NCI-H510A treated with DMSO at 0.1 percent for 48 hours (cell line): ENCODE data around the gene CDH7.

Source experiments
- DNase-seq: peaks from one replicate; lab custom pipeline; 2025; lab: John Stamatoyannopoulos, UW

CDH7 gene

GRCh38 chr18:65768120-65768778, 17.4 kb downstream of the CDH7 start:
- DNase-seq = no peak

DNA sequence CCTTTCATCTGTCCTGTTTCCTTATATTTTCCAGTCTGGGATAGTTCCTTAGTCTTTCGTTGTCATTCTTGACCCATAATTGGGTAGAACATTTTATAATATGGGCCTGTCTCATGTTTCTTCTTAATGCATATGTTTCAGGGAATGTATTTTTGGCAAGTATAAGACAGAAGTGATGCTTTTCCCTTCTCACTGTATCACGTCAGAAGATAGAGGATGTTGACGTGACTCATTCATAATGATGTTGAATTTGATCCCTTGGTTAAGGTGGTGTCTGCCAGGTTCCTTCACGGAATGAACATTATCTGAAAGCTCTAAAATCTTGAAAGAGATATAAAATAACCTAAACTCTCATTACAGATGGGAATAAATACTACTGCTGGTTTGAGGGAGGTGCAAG, 18.8 kb downstream of the CDH7 start:
- no peak for DNase-seq

DNA sequence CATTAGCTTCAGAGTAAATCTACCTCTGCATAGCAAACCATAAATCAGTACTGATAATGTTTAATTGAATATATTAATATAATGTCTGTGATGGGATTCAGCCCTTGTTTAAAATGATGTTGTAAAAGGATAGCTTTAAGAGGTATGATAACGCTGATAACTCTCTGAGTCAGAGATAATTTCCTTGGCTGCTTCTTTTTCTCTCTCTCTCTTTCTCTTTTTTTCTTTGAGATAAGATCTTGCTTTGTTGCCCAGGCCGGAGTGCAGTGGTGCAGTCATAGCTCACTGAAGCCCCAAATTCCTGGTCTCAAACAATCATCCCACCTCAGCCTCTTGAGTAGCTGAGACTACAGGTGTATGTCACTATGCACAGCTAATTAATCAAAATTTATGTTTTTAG, 35.7 kb downstream of the CDH7 start:
- DNase-seq = no peak

GRCh38 chr18:65788373-65788772, 37.6 kb downstream of the CDH7 start:
- DNase-seq = peak; percentile 91

- DNase-seq = no peak
Observed at GRCh38 chr18:65790604-65791003, 39.8 kb downstream of the CDH7 start.

GRCh38 chr18:65791719-65792118, 40.9 kb downstream of the CDH7 start:
- DNase-seq = no peak

DNA sequence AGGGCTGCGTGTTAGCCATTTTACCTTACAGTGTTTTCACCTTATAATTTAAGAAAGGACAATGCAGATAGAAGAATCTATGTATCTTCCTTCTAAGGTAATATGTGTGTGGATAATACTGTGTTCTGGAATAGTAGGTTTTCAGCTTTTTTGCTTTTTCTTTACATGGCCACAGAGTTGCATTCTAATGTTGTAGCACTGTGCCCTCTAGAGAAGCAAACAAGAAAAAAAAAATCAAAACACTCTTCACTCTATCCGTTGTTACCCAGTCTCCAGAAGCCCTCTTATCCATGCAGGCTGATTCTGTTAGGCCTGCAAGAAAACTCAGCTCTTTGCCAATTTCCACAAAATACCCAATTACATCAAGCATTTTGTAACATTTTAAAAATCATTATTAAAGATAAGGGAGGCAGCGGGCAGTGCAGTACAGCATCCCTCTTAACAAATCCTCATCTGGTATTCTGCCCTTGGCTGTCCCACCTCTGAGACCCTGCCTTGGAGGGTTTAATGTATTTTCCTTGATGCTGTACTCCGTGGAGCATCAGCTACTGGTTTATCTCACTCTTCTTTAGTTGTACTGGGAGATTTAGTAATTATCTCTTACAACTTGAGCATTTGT, 41.8 kb downstream of the CDH7 start:
- no peak for DNase-seq

- no peak for DNase-seq
Observed at GRCh38 chr18:65808759-65809158, 57.9 kb downstream of the CDH7 start.

DNA sequence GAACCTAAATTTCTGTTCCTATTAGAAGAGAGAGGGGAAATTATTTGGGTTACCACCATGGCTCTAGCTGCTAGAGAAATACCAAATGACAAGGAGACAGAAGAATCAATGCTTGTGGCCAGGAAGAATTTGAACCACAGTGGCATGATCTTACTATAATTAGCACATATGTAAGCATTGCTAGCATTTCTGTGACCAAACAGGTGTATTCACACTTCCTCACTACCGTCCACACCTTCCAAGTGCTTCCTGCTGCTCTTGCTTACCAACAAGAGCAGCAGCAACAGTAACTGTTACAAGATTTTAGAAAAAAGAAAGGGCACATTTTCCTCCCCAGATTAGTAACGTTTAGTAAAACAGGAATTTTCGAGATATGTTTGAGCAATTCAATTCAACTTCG, 60.5 kb downstream of the CDH7 start:
- no peak for DNase-seq

- DNase-seq = no peak
Observed at GRCh38 chr18:65815506-65815905, 64.7 kb downstream of the CDH7 start.

GRCh38 chr18:65817178-65817577, 66.4 kb downstream of the CDH7 start:
- DNase-seq = no peak

GRCh38 chr18:65821911-65822310, 71.1 kb downstream of the CDH7 start:
- no peak for DNase-seq

DNA sequence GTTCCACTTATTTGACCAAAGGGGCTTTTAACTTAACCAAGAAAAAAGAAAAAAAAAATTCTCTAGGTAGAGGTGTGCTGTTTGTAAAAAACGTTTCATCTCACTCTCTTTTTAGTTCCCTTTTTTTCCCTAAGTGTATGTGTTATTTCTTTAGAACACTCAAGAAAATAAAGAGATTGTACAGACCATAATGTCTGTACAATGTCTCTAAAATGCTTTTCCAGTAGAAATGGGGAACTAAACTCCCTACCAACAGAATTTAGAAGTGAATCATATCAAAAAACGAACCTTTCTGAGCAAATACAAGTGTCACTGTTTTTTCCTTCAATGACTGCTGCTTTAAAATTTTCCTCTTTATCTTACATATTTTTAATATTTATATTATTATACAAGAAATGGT, 72.0 kb downstream of the CDH7 start:
- no peak for DNase-seq

GRCh38 chr18:65827444-65827843, 76.6 kb downstream of the CDH7 start:
- DNase-seq = no peak

DNA sequence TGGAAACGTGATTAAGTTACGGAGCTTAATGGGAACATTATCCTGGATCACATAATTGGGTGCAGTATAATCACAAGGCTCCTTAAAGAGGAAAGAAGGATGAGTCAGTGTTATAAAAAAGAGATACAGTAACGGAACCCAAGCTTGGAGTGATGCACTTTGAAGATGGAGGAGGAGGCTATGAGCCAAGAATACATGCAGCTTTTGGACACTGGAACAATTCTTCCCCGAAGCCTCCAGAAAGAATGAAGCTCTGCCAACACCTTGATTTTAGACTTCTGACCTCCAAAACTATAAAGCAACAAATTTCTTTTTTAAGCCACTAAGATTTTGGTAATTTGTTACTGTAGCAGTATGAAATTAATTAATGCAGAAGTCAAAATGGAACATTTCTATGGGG, 85.1 kb downstream of the CDH7 start:
- DNase-seq = no peak

DNA sequence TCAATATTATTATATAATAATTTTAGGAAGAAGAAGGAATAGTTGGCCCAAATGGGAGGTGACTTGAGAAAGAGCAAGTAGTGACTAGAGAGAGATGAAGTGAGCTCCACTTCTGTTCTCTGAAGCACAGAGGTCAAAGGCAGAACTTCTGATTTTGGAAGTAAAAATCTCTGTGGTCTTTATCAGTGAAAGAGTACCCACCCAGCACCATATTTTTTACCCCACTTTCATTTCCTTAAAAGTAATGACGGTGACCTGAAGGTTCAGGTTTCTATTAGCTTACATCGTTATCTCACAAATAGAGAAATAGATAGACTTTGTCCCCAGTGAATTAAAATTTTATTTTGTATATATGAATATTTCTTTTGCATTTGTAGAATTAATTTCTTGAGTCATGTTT, 95.3 kb downstream of the CDH7 start:
- DNase-seq = no peak

GRCh38 chr18:65852273-65852672, 101.5 kb downstream of the CDH7 start:
- DNase-seq = peak; percentile 77

- DNase-seq = no peak
Observed at GRCh38 chr18:65859075-65859474, 108.3 kb downstream of the CDH7 start.

DNA sequence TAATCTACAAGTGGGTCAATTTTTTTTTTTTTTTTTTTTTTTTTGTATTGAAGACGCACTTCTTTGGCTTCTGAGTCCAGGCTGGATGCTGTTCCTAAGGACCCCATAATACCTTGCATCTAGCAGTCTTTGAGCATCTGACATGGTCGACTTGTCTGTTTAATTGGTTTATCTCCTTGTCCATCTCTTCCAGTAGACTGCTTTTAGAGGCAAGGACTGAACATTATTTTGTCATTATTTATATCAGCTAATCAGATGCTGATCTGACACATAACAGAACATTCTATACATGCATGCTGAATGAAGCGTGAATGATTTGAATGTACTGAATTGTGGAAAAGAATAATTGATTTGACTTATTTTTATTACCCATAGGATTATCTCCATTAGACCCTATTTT, 118.7 kb downstream of the CDH7 start:
- no peak for DNase-seq

DNA sequence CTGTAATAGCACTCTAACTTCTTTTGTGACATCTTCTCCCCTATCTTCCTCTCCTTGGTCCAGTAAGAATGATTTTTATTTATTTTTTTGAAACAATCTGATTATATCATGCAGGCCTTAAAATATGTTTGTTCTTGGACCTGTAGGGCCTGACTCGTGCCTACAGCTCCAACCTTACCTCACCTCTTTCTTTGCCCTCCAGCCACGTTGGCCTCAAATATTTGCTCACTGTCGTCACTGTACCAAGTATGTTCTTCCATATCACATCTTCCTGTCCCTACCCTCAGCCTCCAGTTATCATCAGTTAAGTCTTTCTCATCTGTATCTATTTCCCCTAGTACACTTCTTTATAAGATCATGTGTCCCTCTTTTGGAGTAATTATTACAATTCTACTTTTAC, 125.5 kb downstream of the CDH7 start:
- no peak for DNase-seq

DNA sequence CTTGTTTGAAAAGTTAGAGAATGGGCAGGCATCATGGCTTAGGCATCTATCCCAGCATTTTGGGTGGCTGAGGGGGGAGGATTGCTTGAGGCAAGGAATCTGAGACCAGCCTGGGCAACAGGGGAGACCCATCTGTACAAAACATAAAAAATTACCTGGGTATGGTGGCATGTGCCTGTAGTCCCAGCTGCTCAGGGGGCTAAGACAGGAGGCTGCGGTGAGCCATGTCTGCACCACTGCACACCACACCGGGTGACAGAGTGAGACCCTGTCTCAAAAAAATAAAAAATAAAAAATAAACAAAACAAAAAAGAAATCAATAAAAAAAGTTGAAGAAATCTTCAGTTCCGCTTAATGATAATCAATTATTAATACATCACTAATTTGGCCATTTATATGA, 146.5 kb downstream of the CDH7 start:
- DNase-seq = no peak

GRCh38 chr18:65901522-65901921, 150.7 kb downstream of the CDH7 start:
- no peak for DNase-seq

DNA sequence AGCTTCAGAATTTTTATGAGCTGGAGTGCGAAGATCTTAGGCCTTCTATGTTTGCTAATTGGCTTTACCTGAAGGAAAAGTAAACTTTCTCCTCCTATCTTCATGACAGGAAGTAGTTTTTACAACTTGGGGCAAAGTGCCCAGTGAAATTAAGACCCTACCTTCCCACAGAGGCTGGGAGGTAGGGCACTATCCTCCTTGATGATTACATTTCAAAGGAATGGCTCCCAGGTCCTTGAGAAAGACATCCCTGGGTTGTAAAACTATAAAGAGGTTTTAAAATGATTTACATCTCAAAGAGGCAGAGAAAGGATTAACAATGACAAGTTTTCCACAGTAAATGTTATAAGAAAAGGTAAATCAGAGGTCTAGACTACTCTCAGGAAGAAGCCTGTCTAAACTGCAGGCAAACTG, 155.8 kb downstream of the CDH7 start:
- peak; percentile 29 for DNase-seq

DNA sequence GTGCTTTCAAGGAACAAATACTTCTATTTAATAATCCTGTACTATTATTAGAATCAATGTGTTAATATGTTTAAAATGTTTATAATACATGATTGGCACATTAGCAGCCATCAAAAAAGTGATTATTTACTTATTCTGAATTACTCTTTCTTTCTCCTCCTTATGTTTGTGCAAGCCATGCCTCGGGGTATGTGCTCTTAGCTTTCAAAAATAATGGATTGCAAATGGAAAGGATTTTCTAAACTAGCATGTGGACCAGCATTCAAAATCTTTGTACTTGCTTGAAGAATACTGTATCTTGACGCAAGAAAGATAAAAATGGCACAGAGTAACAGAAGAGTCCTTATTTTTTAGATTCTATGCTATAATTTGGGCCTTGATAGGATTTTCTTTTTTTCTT, 156.5 kb downstream of the CDH7 start:
- no peak for DNase-seq
